GM13977 (cell line): Measurements from ENCODE around the gene GPRC5A.
"Not testable (repeated sequence)": the region's sequence is repeated elsewhere in the genome, so short reads cannot be mapped to it uniquely, and the experiment has no call there.

ENCODE experiments used
- DNase-seq: peaks from one replicate; pipeline ENCODE4 v3.0.0; 2012; ENCODE audit warnings: low spot score
- in situ Hi-C: fragments of 300-500 bp; cut with MboI; formaldehyde crosslinking; loops from one replicate; pipeline ENCODE4 v1.12.0; 2022; ENCODE audit warnings: low sequenced_read_pairs, low pct_unique_long_range_greater_than_20kb, mixed read lengths, inconsistent platforms; ENCODE audit not compliant: unreplicated experiment
- TF ChIP-seq, protein P1 (sequence below): IDR thresholded peaks from 2 replicates; pipeline ENCODE4 v1.5.1; 2012; ENCODE audit warnings: mild to moderate bottlenecking, control low read depth; ENCODE audit not compliant: insufficient read depth; ENCODE audit errors: extremely low read depth, missing control alignments

GPRC5A gene, protein sequence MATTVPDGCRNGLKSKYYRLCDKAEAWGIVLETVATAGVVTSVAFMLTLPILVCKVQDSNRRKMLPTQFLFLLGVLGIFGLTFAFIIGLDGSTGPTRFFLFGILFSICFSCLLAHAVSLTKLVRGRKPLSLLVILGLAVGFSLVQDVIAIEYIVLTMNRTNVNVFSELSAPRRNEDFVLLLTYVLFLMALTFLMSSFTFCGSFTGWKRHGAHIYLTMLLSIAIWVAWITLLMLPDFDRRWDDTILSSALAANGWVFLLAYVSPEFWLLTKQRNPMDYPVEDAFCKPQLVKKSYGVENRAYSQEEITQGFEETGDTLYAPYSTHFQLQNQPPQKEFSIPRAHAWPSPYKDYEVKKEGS

GRCh38 chr12:12891080-12891880, at the start of gene GPRC5A:
Gene GPRC5A, plus strand, starts transcription at chr12:12891562. Its CDS starts 16,688 bp downstream, at chr12:12908250.
- peak; percentile 28 for DNase-seq
- in situ Hi-C loops, result no loop called here
- TF ChIP-seq, protein P1, sequence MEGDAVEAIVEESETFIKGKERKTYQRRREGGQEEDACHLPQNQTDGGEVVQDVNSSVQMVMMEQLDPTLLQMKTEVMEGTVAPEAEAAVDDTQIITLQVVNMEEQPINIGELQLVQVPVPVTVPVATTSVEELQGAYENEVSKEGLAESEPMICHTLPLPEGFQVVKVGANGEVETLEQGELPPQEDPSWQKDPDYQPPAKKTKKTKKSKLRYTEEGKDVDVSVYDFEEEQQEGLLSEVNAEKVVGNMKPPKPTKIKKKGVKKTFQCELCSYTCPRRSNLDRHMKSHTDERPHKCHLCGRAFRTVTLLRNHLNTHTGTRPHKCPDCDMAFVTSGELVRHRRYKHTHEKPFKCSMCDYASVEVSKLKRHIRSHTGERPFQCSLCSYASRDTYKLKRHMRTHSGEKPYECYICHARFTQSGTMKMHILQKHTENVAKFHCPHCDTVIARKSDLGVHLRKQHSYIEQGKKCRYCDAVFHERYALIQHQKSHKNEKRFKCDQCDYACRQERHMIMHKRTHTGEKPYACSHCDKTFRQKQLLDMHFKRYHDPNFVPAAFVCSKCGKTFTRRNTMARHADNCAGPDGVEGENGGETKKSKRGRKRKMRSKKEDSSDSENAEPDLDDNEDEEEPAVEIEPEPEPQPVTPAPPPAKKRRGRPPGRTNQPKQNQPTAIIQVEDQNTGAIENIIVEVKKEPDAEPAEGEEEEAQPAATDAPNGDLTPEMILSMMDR, result no peak

GRCh38 chr12:12845794-12846243, 45.5 kb upstream of the GPRC5A start:
- in situ Hi-C loops, result no loop called here
- TF ChIP-seq, protein P1, result no peak
- no peak for DNase-seq

DNA sequence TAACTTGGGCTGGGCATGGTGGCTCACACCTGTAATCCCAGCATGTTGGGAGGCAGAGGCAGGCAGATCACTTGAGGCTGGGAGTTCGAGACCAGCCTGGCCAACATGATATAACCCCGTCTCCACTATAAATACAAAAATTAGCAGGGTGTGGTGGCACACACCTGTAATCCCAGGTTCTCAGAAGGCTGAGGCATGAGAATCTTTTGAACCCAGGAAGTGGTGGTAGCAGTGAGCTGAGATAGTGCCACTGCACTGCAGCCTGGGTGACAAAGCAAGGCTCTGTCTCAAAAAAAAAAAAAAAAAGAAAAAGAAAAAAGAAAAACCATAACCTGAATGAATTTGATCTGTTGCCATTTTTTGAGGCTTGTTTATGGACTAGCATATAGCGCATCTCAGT, 44.6 kb upstream of the GPRC5A start:
- in situ Hi-C loops, DNase-seq: not testable (repeated sequence)

DNA sequence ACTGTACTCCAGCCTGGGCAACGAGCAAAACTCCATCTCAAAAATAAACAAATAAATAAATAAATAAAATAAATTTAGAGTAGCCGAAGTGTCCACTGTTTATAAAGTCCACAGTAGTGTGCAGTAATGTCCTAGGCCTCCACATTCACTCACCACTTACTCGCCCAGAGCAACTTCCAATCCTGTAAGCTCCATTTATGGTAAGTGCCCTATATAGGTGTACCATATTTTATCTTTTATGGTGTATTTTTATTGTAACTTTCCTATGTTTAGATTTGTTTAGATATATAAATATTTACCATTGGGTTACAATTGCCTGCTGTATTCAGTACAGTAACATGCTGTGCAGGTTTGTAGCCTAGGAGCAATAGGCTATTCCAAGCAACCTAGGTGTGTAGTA, 37.9 kb upstream of the GPRC5A start:
- TF ChIP-seq, protein P1, result no peak
- in situ Hi-C loops, result no loop called here
- DNase-seq, result no peak

GRCh38 chr12:12859690-12860089, 31.7 kb upstream of the GPRC5A start:
- in situ Hi-C loops, result no loop called here
- DNase-seq, result no peak
- TF ChIP-seq, protein P1, result no peak

GRCh38 chr12:12864243-12864642, 27.1 kb upstream of the GPRC5A start:
- no peak for DNase-seq
- in situ Hi-C loops, result no loop called here
- TF ChIP-seq, protein P1, result no peak
